ENCODE results near the gene CARNS1. TPM values are rescaled to one million over a fixed set of nuclear protein-coding genes. Genes with fewer than 3 reads are reported as not detected.
A peak's percentile ranks its signal among the peaks of the same experiment; 100 is the strongest.

CARNS1 gene
- total and polyA plus RNA-seq, 9 of the 15 experiments (the other 6 are each of a cell fraction or from before 2014, with no cell fraction given), result 0.01 to 0.18 (median 0.06) TPM; not detected in 3

- TF ChIP-seq ZNF609 (CRISPR knock-in tag; IDR thresholded peaks at IDR 0.05; ENCODE audit: borderline replicate concordance), result peak; percentile 49; the same call in 1 of the 2 replicates
- TF ChIP-seq ZKSCAN8 (CRISPR knock-in tag; IDR thresholded peaks at IDR 0.05), result peak; percentile 33; the same call in 1 of the 2 replicates
- no peak for TF ChIP-seq ZNF699 (CRISPR knock-in tag; IDR thresholded peaks at IDR 0.05; ENCODE audit: insufficient replicate concordance)
- TF ChIP-seq BACH1 (tag; IDR thresholded peaks at IDR 0.05), result no peak
- no peak for TF ChIP-seq TGIF2 (CRISPR knock-in tag; IDR thresholded peaks at IDR 0.05)
- TF ChIP-seq GATA2 (CRISPR knock-in tag; IDR thresholded peaks at IDR 0.05), result no peak
- TF ChIP-seq DPF2 (IDR thresholded peaks at IDR 0.05), result no peak; the same call in 1 of the 2 replicates
- no peak for TF ChIP-seq ATF1 (CRISPR knock-in tag; IDR thresholded peaks at IDR 0.05)
- TF ChIP-seq ATF1 (tag; IDR thresholded peaks at IDR 0.05), result no peak
- TF ChIP-seq BDP1 (IDR thresholded peaks at IDR 0.05; ENCODE audit: insufficient read depth, insufficient read length), result no peak
- no peak for TF ChIP-seq PHF21A (IDR thresholded peaks at IDR 0.05; ENCODE audit: borderline replicate concordance, low read depth)
- peak; percentile 77; the same call in 1 of the 2 replicates for TF ChIP-seq PHF8 (IDR thresholded peaks at IDR 0.05; ENCODE audit: borderline replicate concordance, low read length)
- no peak for TF ChIP-seq CCNT2 (IDR thresholded peaks at IDR 0.05; ENCODE audit: borderline replicate concordance, extremely low read depth, insufficient read length, low read depth, low read length)
- no peak for TF ChIP-seq ARNT (IDR thresholded peaks at IDR 0.05)
- TF ChIP-seq ZNF316 (IDR thresholded peaks at IDR 0.05), result no peak
- no peak for TF ChIP-seq GATAD2A (IDR thresholded peaks at IDR 0.05)
- TF ChIP-seq ZNF507 (tag; conservative IDR thresholded peaks at IDR 0.05), result no peak
- TF ChIP-seq ARID1B (IDR thresholded peaks at IDR 0.05), result no peak
- no peak for TF ChIP-seq ZC3H8 (IDR thresholded peaks at IDR 0.05)
- TF ChIP-seq EHMT2 (IDR thresholded peaks at IDR 0.05), result no peak
- 0 out of 2 replicates have a peak, but pooled peaks have one; percentile 24 for TF ChIP-seq SPI1 (IDR thresholded peaks at IDR 0.05; ENCODE audit: borderline replicate concordance, low read depth, low read length)
- no peak for TF ChIP-seq ESRRA (IDR thresholded peaks at IDR 0.05; ENCODE audit: borderline replicate concordance, low read depth)
- TF ChIP-seq WHSC1 (IDR thresholded peaks at IDR 0.05; ENCODE audit: low read length), result no peak
- no peak for TF ChIP-seq CHCHD3 (CRISPR knock-in tag; IDR thresholded peaks at IDR 0.05)
- TF ChIP-seq SMC3 (conservative IDR thresholded peaks at IDR 0.05; ENCODE audit: insufficient read depth, low read depth, low read length), result no peak
These were observed 49.1 kb downstream of the CARNS1 start (continued) for GRCh38 chr11:67464411-67465188.

Measured in K562 (cell line).